Left ventricle myocardium superior (tissue), 1 donor: ENCODE measurements around the gene HES2. TPM values are rescaled to one million over a fixed set of nuclear protein-coding genes. Genes with fewer than 3 reads are reported as not detected.
A peak's percentile ranks its signal among the peaks of the same experiment; 100 is the strongest.

Experiments
- ATAC-seq: fragments of 200-7000 bp; cut with Tn5 transposase; one replicate; pipeline ENCODE4 v1.9.1; 2020; ENCODE audit warnings: mild to moderate bottlenecking, moderate library complexity
- DNase-seq: peaks from one replicate; pipeline ENCODE4 v3.0.0-alpha.2; 2020
- intact Hi-C: fragments of 100-400 bp; cut with micrococcal nuclease; formaldehyde crosslinking; loops from one replicate; pipeline ENCODE4 v1.11.0; 2022
- total RNA-seq: library from RNA; stranded (reverse); fragmentation: NEBNext Ultra II Directional; extraction: Animal tissue kit (Norgen Biotek cat#: 25700); gene quantifications from one replicate; pipeline ENCODE4 v1.2.1, GENCODE V29; 2021
- donor health status: DM: no; HTN: yes; CAD: no; lungs with severe emphysema.

The HES2 gene
- total RNA-seq, 1 donor from 2014 or later: not detected

DNA sequence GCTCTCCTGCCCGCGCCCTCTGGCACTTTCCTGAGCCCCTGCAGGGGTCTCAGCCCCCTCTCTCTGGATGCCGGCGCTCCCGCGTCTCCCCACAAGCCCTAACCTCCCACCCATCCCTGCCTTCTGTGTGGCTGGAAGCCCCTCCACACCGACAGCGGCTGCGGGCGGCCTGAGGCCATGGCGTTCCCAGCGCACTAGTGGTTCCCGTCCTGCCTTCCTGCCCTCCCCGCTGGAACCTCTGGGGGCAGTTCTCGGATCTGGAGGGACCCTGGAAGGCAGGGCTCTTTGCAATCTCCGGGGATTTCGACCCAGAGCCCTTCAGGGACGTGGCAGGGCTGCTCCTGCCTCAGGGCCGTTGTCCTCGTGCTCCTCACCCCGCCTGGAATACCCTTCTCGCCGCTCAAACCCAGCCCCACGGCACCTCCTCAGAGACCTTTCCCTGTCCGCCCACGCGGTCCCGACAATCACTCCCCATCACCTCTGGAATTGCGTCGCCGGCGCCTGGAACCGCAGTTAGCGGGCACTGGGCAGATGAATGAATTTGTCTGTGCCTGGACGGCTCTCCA lies 4.4 kb upstream of the HES2 start:
- intact Hi-C loops: no loop called here
- ATAC-seq (no peak), DNase-seq (no peak)

DNA sequence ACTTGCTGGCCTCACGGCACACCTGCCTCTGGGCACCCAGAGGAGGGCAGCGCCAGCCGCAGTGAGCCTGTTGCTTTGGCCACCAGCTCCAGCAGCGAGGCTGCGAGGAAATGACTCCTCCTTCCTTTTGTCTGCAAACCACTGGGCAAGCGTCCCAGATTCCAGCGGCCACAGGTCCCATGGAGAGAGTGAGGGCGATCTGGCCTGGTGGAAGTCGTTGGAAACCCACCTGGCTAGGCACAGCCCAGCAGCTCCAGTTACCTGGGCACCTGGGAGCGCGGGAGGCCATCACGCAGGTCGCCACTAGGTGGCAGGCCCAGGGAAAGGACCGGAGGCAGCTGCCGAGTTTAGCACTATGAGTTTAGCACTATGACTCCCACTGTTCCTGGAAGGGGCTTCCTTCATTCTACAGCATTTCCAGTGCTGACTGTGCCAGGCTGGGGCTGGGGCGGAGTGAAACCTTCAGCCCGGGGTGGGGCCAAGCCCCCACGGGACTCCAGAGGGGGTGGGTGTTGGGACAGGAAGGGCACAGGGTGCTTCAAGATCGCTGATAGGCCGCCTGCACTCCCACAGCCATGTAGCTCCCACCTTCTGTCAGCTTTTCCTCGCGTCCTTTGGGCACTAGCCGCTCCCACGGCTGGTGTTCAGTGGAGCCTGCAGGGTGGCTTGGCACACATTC lies 3.7 kb upstream of the HES2 start:
- intact Hi-C loops: no loop called here
- peak; percentile 44 for DNase-seq
- peak; percentile 47 for ATAC-seq

DNA sequence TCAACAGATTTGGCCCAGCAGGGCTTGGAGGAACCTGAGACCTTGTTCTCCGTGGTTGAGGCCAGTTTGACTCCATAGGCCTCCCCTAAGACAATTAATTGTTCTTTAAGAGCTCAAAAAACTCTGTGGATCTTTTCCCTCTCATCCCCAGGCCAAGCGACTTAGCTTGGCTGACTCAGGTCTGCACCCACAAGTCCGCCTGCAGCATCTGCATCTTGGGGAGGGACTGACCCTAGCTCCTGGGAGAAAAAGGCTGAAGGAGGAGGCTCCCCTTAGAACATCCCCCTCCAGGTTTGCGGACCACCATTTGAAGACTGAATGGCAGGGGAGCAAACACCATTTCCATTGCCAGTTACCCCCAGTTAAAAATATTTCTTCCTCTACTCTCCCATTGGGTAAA lies 1.5 kb upstream of the HES2 start:
- intact Hi-C loops: no loop called here
- DNase-seq: no peak
- ATAC-seq: no peak

DNA sequence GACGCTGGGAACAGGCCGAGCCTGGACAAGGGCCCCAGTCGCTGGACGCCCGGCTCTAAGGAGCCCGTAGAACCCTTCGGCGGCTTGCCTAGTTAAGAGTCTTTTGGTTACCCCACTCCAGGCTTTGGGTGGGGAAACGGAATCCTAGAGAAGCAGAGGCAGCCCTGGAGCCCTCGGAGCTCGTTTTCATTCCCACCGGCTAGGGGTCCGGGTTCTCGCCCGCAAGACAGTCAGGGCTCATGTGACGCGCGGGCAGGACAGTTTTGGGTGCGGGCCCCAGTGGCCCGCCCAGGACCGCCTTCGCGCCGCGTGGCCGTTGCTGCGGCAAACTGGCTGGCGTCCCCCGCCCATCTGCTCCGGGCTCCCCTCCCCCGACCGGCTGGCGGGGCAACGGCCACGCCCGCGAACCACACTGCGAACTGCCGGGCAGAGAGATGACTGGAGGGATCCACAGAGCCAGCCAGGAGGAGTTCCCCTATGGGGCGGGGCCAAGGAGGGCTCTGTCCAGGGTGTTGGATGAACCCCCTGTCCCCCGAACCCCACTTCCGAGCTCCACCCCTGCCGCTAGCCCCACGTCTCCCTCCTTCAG lies 829 bp upstream of the HES2 start:
- ATAC-seq (no peak), DNase-seq (no peak)
- intact Hi-C loops: no loop called here

DNA sequence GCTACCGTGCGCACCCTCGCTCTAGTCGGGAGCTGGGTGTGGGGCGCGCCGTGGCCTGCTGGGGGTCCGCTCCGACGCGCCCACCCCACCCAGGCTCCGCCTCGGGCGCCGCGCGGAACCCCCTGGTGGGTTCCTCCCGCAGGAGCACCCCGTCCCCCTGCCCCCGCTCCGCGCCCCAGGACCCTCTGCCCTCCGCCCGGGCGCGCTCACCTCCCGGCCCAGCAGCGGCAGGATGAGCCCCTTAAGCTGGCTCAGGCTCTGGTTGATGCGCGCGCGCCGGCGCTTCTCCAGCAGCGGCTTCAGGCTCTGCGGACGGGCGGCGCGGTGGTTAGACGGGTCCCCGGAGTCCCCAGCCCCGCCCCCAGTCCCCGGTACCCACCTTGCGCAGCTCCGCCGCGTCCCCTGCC lies 319 bp downstream of the HES2 start:
- DNase-seq (no peak), ATAC-seq (no peak)
- intact Hi-C loops: no loop called here

DNA sequence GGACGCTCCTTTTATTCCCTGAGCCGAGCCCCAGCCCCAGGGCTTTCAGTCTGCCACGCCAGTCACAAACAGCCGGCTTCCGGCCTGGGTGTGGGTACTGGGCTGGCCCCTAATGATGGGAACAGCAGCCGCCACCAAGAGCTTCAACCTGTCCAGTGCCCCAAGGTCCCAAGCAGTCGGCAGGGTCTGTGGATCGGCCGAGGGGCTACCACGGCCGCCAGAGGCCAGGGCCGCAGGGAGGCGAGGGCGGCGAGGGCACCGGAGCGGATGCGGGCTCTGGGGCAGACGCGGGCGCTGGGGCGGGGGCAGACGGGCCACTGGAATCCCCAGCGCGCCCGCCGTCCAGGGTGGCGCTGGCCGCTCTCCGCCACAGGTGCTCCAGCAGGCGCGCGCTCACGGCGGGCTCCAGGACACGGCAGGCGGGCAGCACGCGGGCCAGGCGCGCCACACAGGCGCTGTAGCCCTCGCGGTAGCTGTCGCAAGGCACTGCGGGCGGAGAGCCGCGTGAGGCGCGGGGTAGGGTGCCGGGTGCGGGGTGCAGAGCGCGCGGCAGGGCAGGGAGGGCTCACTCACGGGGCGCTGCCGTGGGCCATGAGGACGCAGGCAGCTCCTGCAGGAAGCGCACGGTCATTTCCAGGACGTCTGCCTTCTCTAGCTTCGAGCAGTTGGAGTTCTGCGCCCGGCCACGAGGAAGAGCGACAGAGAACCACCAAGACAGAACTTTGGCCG lies 887 bp downstream of the HES2 start:
- intact Hi-C loops: no loop called here
- DNase-seq (no peak), ATAC-seq (no peak)

DNA sequence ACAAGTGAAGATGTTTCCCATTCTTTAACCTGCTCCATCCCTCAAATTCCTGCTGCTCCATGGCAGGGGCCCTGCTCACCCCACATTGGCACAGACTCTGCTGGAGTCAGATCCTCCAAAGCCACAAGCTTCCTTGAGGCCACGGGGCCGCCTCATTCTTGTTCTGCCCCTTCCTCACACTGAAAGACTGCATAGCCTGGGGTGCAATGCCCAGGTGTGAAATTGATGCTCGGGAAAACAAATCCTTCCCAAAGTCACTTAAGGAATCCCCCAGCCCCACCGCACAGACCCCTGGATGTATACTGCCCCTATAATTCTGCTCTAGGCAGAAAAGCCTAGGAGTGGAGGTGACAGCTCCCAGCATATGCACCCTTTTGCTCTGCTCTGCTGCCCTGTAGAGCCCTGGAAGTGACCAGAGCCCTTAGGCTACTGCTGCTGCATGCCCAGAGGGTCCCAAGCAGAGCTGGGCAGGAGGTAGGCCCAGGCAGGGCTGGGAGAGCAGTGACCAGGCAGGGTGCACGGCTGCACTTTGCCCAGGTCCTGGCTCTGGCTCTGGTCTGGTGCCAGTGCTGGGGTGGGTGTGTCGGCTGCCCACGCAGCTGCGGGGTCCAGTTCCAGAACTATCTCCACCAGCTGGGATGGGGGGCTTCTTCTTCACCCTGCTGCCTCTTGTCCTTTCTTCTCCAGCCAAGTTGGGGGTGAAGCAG lies 1.6 kb downstream of the HES2 start:
- no peak for ATAC-seq
- intact Hi-C loops: no loop called here
- DNase-seq: no peak

DNA sequence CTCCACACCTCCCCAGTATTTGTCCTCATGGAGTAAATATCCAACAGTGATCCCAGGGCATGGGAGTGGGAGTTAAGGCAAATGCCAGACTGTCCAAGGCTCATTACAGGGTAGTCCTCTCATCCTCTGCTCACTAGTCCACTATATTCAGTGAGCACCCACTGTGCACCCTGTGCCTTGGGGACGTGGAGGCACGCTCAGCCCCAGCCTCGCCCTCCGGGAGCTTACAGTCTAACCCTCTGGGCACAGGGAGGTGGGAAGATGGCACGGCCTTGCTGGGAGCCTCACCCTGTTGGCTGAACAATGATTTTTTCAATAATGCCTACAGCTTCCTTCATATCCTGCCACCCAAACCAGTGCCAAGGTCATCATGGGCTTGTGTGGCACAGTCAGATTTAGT lies 2.8 kb downstream of the HES2 start:
- intact Hi-C loops: no loop called here
- DNase-seq: no peak
- no peak for ATAC-seq

DNA sequence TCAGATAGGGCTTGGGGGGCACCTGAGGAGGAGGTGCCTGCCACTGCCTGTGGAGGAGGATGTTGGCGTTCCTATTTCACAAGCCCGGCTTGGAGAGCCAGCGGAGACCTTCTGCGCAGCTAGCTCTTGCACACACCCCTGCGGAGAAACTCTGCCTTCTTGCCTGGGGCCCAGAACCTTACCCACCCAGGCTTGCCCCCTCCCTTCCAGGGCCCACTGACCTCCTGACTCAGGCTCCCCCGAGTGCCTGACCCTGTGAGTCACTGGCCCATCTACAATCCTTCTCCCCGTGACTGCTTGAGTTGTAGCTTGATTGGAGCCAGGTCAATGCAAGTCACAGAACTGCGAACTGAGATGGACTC lies 3.4 kb downstream of the HES2 start:
- intact Hi-C loops: no loop called here
- no peak for ATAC-seq
- DNase-seq: no peak

DNA sequence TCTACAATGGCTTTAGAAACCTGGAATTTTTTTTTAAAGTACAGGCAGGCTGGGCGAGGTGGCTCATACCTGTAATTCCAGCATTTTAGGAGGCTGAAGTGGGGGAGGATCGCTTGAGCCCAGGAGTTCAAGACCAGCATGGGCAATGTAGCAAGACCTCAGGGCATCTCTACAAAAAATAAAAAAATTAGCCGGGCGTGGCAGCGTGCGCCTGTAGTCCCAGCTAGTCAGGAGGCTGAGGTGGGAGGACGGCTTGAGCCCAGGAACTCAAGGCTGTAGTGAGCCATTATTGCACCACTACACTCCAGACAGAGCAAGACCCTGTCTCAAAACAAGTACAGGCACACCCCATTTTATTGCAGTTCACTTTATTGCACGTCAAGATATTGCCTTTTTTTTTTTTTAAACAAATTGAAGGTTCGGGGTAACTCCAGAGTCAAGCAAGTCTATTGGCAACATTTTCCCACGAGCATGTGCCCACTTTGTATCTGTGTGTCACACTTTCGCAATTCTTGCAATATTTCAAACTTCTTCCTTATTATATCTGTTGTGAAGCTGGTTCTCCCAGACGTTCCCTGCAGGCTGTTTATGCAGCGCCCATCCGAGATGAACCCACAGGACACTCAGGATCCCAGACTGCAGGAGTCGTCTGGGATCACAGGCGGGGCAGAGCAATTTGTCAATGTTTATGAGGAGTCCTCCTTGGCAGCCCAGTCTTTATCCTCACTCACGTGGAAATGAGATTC lies 4.7 kb downstream of the HES2 start:
- ATAC-seq: no peak
- no peak for DNase-seq
- intact Hi-C loops: no loop called here

DNA sequence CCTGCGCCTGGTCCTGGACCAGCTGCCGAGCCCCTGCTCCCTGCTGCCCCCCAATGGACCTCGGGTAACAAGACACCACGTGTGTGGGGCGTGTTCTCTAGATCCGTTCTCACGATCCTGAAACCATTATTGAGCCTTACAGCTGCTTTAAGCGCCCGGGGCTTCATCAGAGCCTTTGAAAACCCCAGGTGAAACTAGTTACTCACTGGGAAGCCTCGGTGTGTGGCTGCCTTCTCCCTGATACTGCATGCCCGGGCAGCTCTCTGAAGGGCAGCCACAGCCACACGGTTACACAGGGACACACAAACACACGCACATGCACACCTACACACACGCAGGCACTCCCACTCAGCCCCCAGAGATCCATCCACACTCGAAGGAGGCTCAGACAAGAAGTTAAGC lies 5.3 kb downstream of the HES2 start:
- DNase-seq (no peak), ATAC-seq (peak; percentile 33)
- intact Hi-C loops: no loop called here

DNA sequence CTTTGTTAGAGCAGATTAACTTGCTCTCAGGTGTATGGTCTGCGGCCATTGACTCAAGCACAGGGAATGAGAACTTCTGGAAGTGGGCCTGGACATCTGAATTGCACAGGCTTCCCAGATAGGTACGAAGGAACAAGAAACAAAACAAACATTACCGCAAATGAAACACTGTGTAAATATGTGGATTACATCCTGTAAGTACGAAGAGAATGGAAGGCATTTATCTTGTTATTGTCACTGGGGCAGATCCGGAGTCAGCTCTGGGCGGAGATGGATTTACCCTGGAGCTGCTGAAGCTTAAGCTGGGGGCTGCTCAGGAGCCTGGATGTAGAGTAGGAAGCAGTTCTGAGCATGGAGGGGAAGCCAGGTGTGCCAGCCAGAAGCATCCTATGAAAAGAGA lies 6.8 kb downstream of the HES2 start:
- DNase-seq (no peak), ATAC-seq (no peak)
- intact Hi-C loops: no loop called here

DNA sequence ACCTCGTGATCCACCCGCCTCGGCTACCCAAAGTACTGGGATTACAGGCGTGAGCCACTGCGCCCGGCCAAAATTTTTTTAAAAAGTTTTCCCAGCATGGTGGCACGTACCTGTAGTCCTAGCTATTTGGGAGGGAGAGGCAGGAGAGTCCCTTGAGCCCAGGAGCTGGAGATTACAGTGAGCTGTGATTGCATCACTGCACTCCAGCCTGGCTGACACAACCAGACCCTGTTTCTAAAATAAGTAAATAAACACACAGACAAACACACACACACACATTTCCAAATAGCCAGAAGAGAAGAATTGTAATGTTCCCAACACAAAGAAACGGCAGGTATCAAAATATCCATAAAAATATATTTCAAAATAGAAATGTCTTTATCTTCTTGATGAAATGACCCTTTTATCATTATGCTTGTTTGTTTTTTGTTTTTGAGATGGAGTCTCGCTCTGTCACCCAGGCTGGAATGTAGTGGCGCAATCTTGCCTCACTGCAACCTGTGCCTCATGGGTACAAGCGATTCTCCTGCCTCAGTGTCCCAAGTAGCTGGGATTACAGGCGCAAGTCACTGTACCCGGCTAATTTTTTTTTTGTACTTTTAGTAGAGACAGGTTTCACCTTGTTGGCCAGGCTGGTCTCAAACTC lies 9.3 kb downstream of the HES2 start:
- intact Hi-C loops: no loop called here
- ATAC-seq (no peak), DNase-seq (no peak)

DNA sequence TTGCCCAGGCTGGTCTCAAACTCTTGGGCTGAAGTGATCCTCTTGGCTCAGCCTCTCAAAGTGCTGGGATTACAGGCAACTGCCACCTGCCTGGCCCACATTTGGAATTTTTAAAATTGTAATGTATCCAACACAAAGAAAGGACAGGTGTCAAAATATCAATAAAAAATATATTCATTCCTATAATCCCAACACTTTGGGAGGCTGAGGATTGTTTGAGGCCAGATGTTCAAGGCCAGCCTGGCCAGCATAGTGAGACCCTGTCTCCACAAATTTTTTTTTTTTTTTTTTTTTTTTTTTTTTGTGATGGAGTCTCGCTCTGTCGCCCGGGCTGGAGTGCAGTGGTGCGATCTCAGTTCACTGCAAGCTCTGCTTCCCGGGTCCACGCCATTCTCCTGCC lies 10.0 kb downstream of the HES2 start:
- no peak for ATAC-seq
- intact Hi-C loops: no loop called here
- no peak for DNase-seq

DNA sequence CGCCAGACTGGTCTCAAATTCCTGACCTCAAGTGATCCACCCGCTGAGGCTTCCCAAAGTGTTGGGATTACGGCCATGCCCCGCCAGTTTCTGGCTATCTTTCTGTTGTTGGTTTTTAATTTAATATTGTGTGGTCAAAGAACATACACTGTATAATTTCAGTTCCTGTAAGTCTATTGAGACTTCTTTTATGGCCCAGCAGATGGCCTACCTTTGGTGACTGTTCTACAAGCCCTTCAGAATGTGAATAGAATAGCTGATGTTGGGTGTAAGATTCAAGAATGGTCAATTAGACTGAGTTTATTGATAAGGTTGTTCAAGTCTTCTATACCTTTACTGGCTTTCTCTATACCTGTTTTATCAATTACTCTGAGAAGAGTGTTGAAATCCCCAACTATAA lies 10.7 kb downstream of the HES2 start:
- ATAC-seq (no peak), DNase-seq (no peak)
- intact Hi-C loops: no loop called here

DNA sequence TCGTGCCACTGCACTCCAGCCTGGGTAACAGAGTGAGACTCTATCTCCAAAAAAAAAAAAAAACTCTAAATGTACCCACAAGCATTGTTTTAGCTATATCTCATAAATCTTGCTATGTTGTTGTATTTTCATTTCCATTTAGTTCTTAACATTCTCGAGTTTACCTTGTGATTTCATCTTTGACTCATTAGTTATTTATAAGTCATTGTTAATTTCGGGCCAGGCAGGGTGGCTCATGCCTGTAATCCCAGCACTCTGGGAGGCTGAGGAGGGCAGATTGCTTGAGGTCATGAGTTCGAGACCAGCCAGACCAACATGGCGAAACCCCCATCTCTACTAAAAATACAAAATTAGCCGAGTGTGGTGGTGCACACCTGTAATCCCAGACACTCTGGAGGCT lies 11.7 kb downstream of the HES2 start:
- ATAC-seq (no peak), DNase-seq (no peak)
- intact Hi-C loops: no loop called here

DNA sequence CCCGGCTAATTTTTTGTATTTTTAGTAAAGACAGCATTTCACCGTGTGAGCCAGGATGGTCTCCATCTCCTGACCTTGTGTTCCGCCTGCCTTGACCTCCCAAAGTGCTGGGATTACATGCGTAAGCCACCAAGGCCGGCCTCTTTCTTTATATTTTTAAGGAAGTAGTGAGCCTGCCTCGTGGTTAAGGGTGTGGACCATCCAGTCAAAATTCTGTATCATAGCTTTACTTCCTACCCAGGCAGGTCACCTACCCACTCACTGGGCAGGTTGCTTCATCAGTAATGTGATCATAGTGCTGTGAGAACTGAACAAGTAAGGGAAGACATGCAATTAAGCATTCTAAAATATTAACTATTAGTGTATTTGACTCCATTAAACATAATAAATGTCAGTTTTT lies 18.0 kb downstream of the HES2 start:
- ATAC-seq: no peak
- no peak for DNase-seq
- intact Hi-C loops: no loop called here

DNA sequence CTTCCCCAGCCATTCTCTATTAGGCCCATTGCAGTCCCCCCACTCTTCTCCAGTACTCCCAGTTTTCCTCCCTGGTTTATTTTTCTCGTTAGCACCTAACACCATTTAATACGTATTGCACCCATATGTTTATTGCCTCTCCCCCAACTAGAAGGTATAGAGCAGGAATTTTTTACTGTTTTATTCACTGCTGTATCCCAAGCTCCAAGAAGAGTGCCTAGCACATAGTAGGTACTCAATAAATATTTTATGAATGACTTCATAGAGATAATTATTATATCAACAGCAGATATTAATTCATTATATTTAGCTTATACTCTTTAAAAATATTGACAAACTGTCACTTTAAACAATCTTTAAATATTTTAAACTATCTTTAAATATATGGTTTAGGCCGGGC lies 20.4 kb downstream of the HES2 start:
- DNase-seq: no peak
- ATAC-seq: no peak
- intact Hi-C loops: no loop called here

DNA sequence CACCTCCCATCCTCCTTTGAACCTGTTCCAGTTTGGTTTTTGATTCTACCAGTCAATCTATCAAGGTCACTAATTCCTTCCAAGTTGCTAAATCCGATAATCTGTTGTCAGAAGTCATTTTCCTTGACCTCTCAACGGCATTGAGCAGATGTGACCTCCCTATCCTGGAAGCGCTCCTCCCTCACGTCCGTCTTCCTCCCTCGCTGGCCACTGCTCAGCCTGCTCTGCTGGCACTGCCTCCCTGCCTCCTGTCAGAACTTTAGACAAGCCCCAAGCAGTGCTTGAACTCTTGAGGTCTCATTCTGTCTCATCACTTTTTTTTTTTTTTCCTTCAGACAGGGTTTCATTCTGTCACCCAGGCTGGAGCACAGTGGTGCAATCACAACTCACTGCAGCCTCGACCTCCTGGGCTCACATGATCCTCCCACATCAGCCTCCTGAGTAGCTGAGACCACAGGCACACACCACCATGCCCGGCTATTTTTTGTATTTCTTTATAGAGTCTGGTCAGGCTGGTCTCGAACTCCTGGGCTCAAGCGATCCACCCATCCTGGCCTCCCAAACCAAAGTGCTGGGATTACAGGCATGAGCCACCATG lies 21.8 kb downstream of the HES2 start:
- intact Hi-C loops: no loop called here
- no peak for DNase-seq
- ATAC-seq: no peak
